DOHH2 (cell line): Measurements from ENCODE around the gene STARD9.

ENCODE experiments used
- CTCF ChIP-seq: fragments of 200-600 bp; sonication (generic); IDR thresholded peaks from one replicate; pipeline ENCODE4 v1.5.1; 2014; ENCODE audit warnings: antibody characterized with exemption, mild to moderate bottlenecking, low read depth, low read length; ENCODE audit not compliant: poor library complexity, severe bottlenecking
- EZH2phosphoT487 ChIP-seq: fragments of 200-600 bp; sonication (generic); IDR thresholded peaks from 2 replicates; pipeline ENCODE4 v1.6.1; 2017; ENCODE audit warnings: borderline replicate concordance, mild to moderate bottlenecking, antibody characterized with exemption, low read length, moderate library complexity, mixed read lengths

- TF ChIP-seq CTCF (no peak), EZH2phosphoT487 (no peak)
Measured at GRCh38 chr15:42611532-42611931, 36.1 kb downstream of the STARD9 start.
